SK-N-MC (cell line): ENCODE measurements around the gene DNAAF1.

Experiments
- DNase-seq: peaks from one replicate; pipeline ENCODE4 v3.0.0-alpha.2; 2011; ENCODE audit warnings: low read depth, low spot score
- H3K27ac ChIP-seq: fragments of 200-600 bp; sonication (generic); 2 replicates; pipeline ENCODE4 v1.5.1; 2016; ENCODE audit warnings: mixed run types
- H3K36me3 ChIP-seq: fragments of 200-600 bp; sonication (generic); 2 replicates; pipeline ENCODE4 v1.6.1; 2017; ENCODE audit warnings: antibody characterized with exemption, low read length, mixed read lengths; ENCODE audit not compliant: insufficient read depth
- H3K4me3 ChIP-seq: fragments of 200-600 bp; sonication (generic); 2 replicates; pipeline ENCODE4 v1.5.1; 2016
- H3K9ac ChIP-seq: fragments of 200-600 bp; sonication (generic); 2 replicates; pipeline ENCODE4 v1.8.0; 2017; ENCODE audit warnings: mixed run types, mixed read lengths; ENCODE audit not compliant: insufficient read length
- H3K9me3 ChIP-seq: fragments of 200-600 bp; sonication (generic); 2 replicates; pipeline ENCODE4 v1.6.1; 2017; ENCODE audit warnings: low read depth, mild to moderate bottlenecking, antibody characterized with exemption, low read length, moderate library complexity, mixed read lengths
- EZH2 ChIP-seq: fragments of 200-600 bp; sonication (generic); IDR thresholded peaks from one replicate; pipeline ENCODE4 v1.6.1; 2017; ENCODE audit warnings: antibody characterized with exemption
- FOXP2 ChIP-seq: optimal IDR thresholded peaks from 2 replicates; pipeline ENCODE3; 2011; ENCODE audit warnings: mild to moderate bottlenecking, moderate library complexity; ENCODE audit not compliant: insufficient read depth; ENCODE audit errors: extremely low read length, control extremely low read depth
- POLR2AphosphoS5 ChIP-seq: IDR thresholded peaks from 2 replicates; pipeline ENCODE4 v1.6.1; 2012; ENCODE audit warnings: mild to moderate bottlenecking, low read depth, low read length, borderline replicate concordance

The DNAAF1 gene

DNA sequence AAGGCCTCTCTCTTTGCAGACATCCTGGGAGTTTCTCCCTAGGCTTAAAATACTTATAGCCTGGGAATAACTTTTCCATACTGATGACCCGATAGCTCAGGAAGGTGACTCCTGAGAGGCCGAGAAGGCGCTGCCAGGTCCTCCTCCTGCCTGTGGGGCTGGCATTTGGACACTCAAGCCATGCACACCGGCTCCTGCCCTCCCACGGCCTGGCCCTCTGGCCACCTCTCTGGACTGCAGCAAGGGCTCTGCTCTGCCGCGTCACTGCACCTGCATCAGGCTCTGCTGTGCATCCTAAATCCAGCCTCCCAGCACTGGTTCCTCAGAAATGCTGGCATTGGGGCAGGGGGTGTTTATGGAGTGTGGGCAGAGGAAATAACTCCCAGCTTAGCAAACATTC lies 80.5 kb downstream of the DNAAF1 start:
- Histone ChIP-seq H3K9ac (no peak overlapping the region), H3K27ac (no peak overlapping the region), H3K36me3 (no peaks in the 10 kb centered on the region), H3K4me3 (no peak overlapping the region), H3K9me3 (no peaks in the 10 kb centered on the region)
- DNase-seq: no peak
- TF ChIP-seq POLR2AphosphoS5 (no peak), FOXP2 (no peak), EZH2 (no peak)

DNA sequence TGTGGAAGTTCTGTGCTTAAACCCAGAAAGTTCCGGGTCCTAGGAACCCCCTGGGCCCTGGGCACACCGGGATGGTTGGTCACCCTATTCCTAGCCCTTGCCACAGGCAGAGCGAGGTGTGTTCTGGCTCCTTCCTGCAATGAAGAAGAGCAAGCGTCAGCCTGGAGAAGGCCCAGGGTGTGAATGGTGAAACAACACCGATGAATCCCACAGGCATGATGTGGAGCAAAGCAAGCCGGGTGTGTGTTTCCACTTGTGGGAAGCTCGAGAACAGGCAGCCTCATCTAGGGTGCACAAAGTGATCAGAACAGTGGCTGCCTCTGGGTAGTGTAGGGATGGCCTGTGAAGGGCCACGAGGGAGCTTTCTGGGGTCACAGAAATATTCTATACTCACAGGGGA lies 80.9 kb downstream of the DNAAF1 start:
- H3K4me3 ChIP-seq: no peak overlapping the region
- H3K36me3 ChIP-seq: no peaks in the 10 kb centered on the region
- H3K27ac ChIP-seq: no peak overlapping the region
- no peak for DNase-seq
- H3K9me3 ChIP-seq: no peaks in the 10 kb centered on the region
- TF ChIP-seq POLR2AphosphoS5 (no peak), EZH2 (no peak), FOXP2 (no peak)
- H3K9ac ChIP-seq: no peak overlapping the region
